Measurements from ENCODE around the gene ABHD12. TPM values are rescaled to one million over a fixed set of nuclear protein-coding genes. Genes with fewer than 3 reads are reported as not detected.

ABHD12 gene
- total RNA-seq, 4 donors from 2014 or later: 41.6 to 75.8 (median 52.3) TPM

DNA sequence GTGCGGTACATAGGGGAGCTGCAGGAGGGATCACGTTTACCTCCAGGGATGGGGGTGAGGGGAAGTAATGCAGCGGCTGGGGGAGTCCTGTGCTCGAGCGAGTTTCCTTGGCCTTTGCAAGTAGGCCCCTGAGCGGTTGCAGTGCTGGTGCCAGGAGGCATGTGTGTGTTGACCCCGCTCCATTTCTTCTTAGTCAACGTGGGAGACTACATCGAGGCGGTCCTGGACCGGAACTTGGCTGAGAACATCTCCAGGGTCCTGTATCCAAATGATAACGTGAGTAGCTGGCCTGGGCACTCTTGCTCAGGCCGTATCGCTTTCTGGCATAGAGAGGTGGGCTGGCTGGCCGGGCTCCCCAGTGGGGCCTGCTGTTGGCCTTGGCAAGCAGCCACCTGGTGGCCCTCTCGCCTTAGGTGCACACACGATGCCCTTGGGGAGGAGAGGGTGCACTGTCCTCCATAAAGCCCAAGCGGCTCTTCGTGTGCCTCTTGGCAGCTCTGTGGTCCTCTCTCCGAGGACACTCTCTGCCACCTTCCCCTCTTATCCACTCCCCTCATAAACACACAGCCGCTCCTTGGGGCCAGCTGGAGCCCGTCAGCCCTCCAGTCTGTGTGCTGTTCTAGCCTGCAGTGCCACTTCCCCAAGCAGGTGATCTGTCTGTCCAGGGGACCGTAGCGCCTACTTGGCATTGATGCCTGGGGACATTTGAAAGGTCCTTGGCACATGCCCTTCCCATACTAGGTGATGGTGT lies 113.4 kb downstream of the ABHD12 start:
- no peak overlapping the region for H3K27ac ChIP-seq
- DNase-seq (ENCODE audit: low spot score in 2 of 2): peak; percentile 54 to 75
- no peak overlapping the region for H3K4me3 ChIP-seq
- peaks cover 86% of the 10 kb centered on the region for H3K36me3 ChIP-seq
- H3K4me1 ChIP-seq: peaks cover 30% of the 10 kb centered on the region
- 93% methylated on average over 12 of the region's 24 CpGs for WGBS
- TF ChIP-seq POLR2AphosphoS5 (IDR thresholded peaks at IDR 0.05) (no peak), POLR2A (IDR thresholded peaks at IDR 0.05) (no peak), EP300 (IDR thresholded peaks at IDR 0.05) (no peak)
- TF ChIP-seq, protein P1, sequence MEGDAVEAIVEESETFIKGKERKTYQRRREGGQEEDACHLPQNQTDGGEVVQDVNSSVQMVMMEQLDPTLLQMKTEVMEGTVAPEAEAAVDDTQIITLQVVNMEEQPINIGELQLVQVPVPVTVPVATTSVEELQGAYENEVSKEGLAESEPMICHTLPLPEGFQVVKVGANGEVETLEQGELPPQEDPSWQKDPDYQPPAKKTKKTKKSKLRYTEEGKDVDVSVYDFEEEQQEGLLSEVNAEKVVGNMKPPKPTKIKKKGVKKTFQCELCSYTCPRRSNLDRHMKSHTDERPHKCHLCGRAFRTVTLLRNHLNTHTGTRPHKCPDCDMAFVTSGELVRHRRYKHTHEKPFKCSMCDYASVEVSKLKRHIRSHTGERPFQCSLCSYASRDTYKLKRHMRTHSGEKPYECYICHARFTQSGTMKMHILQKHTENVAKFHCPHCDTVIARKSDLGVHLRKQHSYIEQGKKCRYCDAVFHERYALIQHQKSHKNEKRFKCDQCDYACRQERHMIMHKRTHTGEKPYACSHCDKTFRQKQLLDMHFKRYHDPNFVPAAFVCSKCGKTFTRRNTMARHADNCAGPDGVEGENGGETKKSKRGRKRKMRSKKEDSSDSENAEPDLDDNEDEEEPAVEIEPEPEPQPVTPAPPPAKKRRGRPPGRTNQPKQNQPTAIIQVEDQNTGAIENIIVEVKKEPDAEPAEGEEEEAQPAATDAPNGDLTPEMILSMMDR (IDR thresholded peaks at IDR 0.05): no peak
- no peaks in the 10 kb centered on the region for H3K27me3 ChIP-seq
- no peaks in the 10 kb centered on the region for H3K9me3 ChIP-seq

DNA sequence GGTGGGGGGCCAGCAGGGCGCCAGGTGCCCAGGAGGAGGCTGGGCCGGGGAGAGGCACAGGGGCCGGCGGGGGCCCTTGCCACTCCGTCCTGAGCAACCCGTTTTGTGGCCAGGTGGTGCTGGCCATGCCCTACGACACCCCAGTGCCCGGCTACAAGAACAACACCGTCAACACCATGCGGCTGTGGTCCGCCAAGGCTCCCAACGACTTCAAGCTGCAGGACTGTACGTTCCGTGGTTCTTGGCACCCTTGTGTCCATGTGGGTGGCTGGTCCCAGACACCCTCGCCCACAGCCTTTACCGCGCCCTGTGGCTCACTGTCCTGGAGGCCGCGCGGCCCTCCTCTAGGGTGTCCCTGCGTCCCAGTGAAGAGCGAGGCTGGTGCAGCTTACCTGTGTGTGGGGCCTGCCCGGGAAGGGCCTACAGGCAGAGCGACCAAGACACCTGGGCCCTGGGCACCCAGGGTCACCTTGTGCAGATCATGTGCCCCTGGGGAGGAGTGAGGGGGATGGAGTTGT lies 114.0 kb downstream of the ABHD12 start:
- TF ChIP-seq, protein P1 (IDR thresholded peaks at IDR 0.05): no peak
- TF ChIP-seq POLR2A (IDR thresholded peaks at IDR 0.05) (no peak), POLR2AphosphoS5 (IDR thresholded peaks at IDR 0.05) (no peak), EP300 (IDR thresholded peaks at IDR 0.05) (no peak)
- H3K36me3 ChIP-seq: peaks cover 86% of the 10 kb centered on the region
- H3K4me1 ChIP-seq: peaks cover 33% of the 10 kb centered on the region
- DNase-seq (ENCODE audit: low spot score in 2 of 2): peak; percentile 46 to 70
- H3K9me3 ChIP-seq: no peaks in the 10 kb centered on the region
- H3K27ac ChIP-seq: no peak overlapping the region
- H3K4me3 ChIP-seq: no peak overlapping the region
- H3K27me3 ChIP-seq: no peaks in the 10 kb centered on the region
- 92% methylated on average over 20 of the region's 24 CpGs for WGBS

DNA sequence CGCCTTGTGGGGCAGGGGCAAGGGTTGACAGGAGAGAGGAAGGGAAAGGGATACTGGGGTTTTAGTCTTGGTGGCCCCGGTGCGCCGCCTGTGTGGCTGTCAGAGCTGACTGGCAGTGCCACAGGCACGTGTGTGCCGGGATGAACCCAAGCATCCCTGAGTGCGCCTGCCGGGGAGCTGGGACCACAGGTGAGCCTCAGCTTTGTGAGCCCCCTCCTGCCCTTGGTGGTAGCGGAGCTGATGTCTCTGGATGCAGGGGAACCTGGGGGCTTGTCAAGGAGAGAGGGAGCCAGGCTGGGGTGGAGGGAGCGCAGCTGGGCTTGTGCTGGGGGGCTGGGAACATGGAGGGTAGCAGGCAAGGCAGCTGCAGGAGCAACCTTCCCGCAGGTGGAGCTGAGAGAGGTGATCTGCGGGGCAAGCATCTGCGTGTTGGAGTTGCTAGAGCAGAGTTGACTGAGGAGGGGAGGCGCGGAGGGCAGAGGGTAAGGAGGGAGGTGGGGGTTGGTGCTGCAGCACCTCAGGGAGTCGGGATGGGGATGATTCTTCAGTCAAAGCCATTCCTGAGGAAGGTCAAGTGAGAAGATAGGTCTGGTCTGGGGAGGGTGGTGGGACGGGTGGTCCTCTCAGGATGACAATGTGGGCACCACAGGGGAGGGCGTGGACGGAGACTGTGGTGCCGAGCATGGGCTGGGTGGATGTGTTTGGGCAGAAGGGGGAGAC lies 114.7 kb downstream of the ABHD12 start:
- H3K27me3 ChIP-seq: no peaks in the 10 kb centered on the region
- peaks cover 27% of the 10 kb centered on the region for H3K4me1 ChIP-seq
- TF ChIP-seq, protein P1 (IDR thresholded peaks at IDR 0.05): no peak
- no peak for TF ChIP-seq EP300 (IDR thresholded peaks at IDR 0.05)
- TF ChIP-seq POLR2A (IDR thresholded peaks at IDR 0.05): no peak
- DNase-seq (ENCODE audit: low spot score in 2 of 2): peak; percentile 52 to 65
- no peak overlapping the region for H3K27ac ChIP-seq
- WGBS: 94% methylated on average over 18 of the region's 20 CpGs
- H3K36me3 ChIP-seq: peaks cover 86% of the 10 kb centered on the region
- no peak overlapping the region for H3K4me3 ChIP-seq
- H3K9me3 ChIP-seq: no peaks in the 10 kb centered on the region

DNA sequence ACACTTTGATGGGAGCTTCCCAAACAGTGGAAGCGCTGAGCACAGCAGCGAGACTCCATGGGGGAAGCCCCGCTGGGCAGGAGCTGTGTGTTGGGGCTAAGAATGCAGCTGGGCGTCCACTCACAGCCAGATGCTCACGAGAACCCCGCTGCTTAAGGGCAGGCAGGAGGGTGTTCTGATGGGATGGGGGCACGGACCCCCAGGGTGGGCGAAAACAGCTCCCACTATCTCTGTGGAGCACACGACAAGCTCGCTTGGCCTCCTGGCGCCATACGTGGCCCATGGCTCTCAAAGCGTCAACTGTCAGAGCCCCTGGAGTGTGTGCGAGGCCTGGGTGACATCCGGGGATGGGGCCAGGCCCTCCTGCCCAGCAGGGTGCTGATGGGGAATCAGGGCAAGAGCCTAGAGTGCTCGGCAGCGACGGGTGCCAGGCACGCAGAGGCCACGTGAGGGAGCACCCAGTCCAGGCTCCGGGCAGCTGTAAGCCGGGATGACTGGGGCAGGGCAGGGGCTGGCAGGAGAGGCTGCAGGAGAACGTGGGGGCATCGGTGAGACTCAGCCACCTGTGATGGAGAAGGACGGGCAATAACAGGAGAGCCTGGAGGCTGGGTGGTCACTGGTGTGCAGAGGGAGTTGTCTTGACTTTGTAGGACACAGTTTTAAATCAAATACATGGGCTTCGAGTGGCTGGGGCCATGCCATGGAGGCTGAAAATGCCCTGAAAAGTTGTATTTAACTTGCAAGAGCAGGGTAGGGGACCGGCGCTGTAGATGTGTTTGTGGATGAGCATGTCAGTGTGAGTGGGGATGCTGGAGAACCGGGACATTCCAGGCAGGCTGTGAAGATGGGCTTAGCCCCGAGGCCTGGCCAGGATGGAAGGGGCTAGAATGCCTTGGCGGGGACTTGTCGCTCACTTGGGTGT lies 115.5 kb downstream of the ABHD12 start:
- no peak for TF ChIP-seq EP300 (IDR thresholded peaks at IDR 0.05)
- no peak for TF ChIP-seq POLR2A (IDR thresholded peaks at IDR 0.05)
- TF ChIP-seq, protein P1 (IDR thresholded peaks at IDR 0.05): no peak
- no peak for TF ChIP-seq POLR2AphosphoS5 (IDR thresholded peaks at IDR 0.05)
- peak; percentile 49 to 52 for DNase-seq (ENCODE audit: low spot score in 2 of 2)
- Histone ChIP-seq H3K9me3 (no peaks in the 10 kb centered on the region), H3K36me3 (peaks cover 86% of the 10 kb centered on the region), H3K4me3 (no peak overlapping the region), H3K27ac (no peak overlapping the region), H3K4me1 (peaks cover 24% of the 10 kb centered on the region), H3K27me3 (no peaks in the 10 kb centered on the region)
- WGBS: 91% methylated on average over 21 of the region's 32 CpGs
